Right lung (tissue), 5 donors: ENCODE data around the gene MARK1. TPM values are rescaled to one million over a fixed set of nuclear protein-coding genes. Genes with fewer than 3 reads are reported as not detected.

Source experiments
- DNase-seq, 2 donors: peaks; one replicate each; pipeline ENCODE4 v3.0.0-alpha.2; 2013
- polyA plus RNA-seq, 5 donors: library from polyadenylated mRNA; unstranded; fragments of 120-200 nt; gene quantifications; one replicate each; pipeline versions ENCODE4 v1.2.1 to v1.2.3, GENCODE V29; 2013; ENCODE audit warnings: inconsistent platforms in 1 of 5, low replicate concordance in 1 of 5; ENCODE audit not compliant: insufficient read length in 5 of 5, insufficient read depth in 1 of 5

Gene MARK1
- polyA plus RNA-seq, 5 donors = 6.5 to 9.7 (median 9.1) TPM

- no peak for DNase-seq
Measured at GRCh38 chr1:220711056-220711809, 183.3 kb downstream of the MARK1 start.

Other genes starting within 250 kb of the MARK1 start
- 10 to 100 TPM; 16.2 to 25.5 (median 19.4) TPM for gene C1orf115, start 162.2 kb downstream of the MARK1 start, polyA plus RNA-seq
- 10 to 100 TPM; 60.4 to 88.4 (median 77.4) TPM for gene MTARC2, start 220.2 kb downstream of the MARK1 start, polyA plus RNA-seq